ENCODE results near the gene DLL4. TPM values are rescaled to one million over a fixed set of nuclear protein-coding genes. Genes with fewer than 3 reads are reported as not detected.
"Not testable (repeated sequence)": the region's sequence is repeated elsewhere in the genome, so short reads cannot be mapped to it uniquely, and the experiment has no call there.

DLL4 gene
- total and polyA plus RNA-seq, 3 experiments from 2014 or later, result not detected

DNA sequence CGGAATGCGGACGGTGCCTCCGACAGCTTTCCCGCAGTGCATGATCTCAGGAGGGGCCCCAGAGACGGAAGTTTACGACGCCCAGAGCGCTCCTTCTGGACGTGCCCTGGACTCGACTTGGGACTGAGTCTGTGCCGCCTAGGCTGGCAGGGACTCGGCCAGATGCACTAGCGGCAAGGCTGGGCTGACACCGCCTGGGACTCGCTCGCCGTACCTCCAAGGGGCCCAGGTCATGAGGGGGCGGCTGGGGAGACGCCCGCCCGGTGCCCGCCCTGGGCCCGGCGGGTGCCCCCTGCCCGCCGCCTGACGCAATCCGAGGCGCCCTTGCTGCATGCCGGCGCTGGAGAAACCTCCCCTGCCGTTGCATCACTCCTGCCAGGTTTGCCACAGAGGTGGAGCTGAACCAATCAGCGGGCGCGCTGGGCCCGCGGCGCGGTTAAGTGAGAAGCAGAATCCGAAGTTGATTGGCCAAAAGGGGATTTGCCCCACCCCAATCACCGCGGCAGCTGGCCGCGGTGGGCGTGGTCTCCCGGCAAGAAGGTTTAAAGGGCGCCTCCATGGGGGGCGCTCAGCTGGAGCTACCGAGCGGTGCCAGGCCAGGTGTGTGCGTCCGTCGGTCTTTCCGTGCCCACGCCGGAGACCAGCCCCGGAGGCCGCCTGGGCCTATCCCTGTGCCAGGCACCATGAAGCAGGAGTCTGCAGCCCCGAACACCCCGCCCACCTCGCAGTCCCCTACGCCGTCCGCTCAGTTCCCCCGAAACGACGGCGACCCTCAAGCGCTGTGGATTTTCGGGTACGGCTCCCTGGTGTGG, 24.0 kb downstream of the DLL4 start, which contains the start of gene CHAC1:
CHAC1 (plus strand) TSS at position 571 of the 812 bp plus-strand sequence; CDS start at position 684, 113 bp downstream.
- Histone ChIP-seq H3K27ac (ENCODE audit: low read depth, low read length) (peak within 1 kb of the TSS; percentile 61), H3K36me3 (ENCODE audit: insufficient read depth, low read length) (no peaks in the 10 kb centered on the region), H3K4me1 (ENCODE audit: insufficient read depth, low read length) (peaks cover 16% of the 10 kb centered on the region), H3K27me3 (ENCODE audit: insufficient read depth, low read length, poor library complexity, severe bottlenecking) (no peaks in the 10 kb centered on the region), H3K9me3 (ENCODE audit: low read length) (no peaks in the 10 kb centered on the region), H3K4me3 (ENCODE audit: low read length) (peak within 1 kb of the TSS; percentile 86)
- Mint-ChIP-seq H3K27me3 (peaks cover 3 to 5% of the 10 kb centered on the region in 2 donors), H3K36me3 (peaks cover 0 to 3% (median 0%) of the 10 kb centered on the region in 3 donors), H3K4me3 (peak within 1 kb of the TSS; percentile 89 to 96 (median 92)), H3K9me3 (no peaks in the 10 kb centered on the region), H3K27ac (peak within 1 kb of the TSS; percentile 61 to 89 (median 72)), H3K4me1 (peaks cover 11 to 20% (median 12%) of the 10 kb centered on the region in 3 donors)
- peak; percentile 89 to 96 (median 93) for DNase-seq
- CTCF ChIA-PET, result interaction anchor here (0.8 to 4.0 kb wide), 5 partner anchors 9 to 49 kb away, joined by 3 to 35 read pairs (median 7); no protein-coding TSS in a partner anchor
- POLR2A ChIA-PET, result interaction anchor here (0.8 to 2.8 kb wide), 3 partner anchors 11 to 164 kb away, joined by 3 to 24 read pairs (median 5); no protein-coding TSS in a partner anchor

DNA sequence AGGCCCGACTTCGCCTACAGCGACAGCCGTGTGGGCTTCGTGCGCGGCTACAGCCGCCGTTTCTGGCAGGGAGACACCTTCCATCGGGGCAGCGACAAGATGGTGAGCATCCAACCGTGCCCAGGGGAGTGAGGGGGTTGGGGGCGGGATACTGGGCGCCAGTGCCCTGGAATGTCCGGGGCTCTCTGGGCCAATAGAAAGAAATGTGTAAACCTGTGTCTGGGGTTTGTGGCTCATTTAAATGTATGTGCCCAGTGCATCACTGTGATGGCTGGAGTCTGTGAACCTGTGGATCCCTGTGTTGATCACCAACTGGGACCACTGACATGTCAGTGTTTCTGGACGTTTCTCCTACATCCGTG, 24.6 kb downstream of the DLL4 start:
- Histone ChIP-seq H3K4me3 (ENCODE audit: low read length) (peak overlapping the region; percentile 86), H3K9me3 (ENCODE audit: low read length) (no peaks in the 10 kb centered on the region), H3K27me3 (ENCODE audit: insufficient read depth, low read length, poor library complexity, severe bottlenecking) (no peaks in the 10 kb centered on the region), H3K4me1 (ENCODE audit: insufficient read depth, low read length) (peaks cover 16% of the 10 kb centered on the region), H3K27ac (ENCODE audit: low read depth, low read length) (no peak overlapping the region), H3K36me3 (ENCODE audit: insufficient read depth, low read length) (no peaks in the 10 kb centered on the region)
- ChIA-PET CTCF (interaction anchor here (0.8 to 4.0 kb wide), 6 partner anchors 11 to 59 kb away, joined by 3 to 35 read pairs (median 10); partner anchors contain the start of gene VPS18), POLR2A (interaction anchor here (0.8 to 2.8 kb wide), 3 partner anchors 11 to 163 kb away, joined by 3 to 24 read pairs (median 5); no protein-coding TSS in a partner anchor)
- peaks cover 3 to 7% of the 10 kb centered on the region in 2 donors for H3K27me3 Mint-ChIP-seq
- peak overlapping the region; percentile 89 to 96 (median 92) for H3K4me3 Mint-ChIP-seq
- no peaks in the 10 kb centered on the region for H3K9me3 Mint-ChIP-seq
- peak overlapping the region in 7 of 8 donors; percentile 4 to 89 (median 68) for H3K27ac Mint-ChIP-seq
- no peak for DNase-seq
- H3K36me3 Mint-ChIP-seq, result peaks cover 0 to 3% (median 0%) of the 10 kb centered on the region in 3 donors
- peaks cover 11 to 20% (median 12%) of the 10 kb centered on the region in 3 donors for H3K4me1 Mint-ChIP-seq

DNA sequence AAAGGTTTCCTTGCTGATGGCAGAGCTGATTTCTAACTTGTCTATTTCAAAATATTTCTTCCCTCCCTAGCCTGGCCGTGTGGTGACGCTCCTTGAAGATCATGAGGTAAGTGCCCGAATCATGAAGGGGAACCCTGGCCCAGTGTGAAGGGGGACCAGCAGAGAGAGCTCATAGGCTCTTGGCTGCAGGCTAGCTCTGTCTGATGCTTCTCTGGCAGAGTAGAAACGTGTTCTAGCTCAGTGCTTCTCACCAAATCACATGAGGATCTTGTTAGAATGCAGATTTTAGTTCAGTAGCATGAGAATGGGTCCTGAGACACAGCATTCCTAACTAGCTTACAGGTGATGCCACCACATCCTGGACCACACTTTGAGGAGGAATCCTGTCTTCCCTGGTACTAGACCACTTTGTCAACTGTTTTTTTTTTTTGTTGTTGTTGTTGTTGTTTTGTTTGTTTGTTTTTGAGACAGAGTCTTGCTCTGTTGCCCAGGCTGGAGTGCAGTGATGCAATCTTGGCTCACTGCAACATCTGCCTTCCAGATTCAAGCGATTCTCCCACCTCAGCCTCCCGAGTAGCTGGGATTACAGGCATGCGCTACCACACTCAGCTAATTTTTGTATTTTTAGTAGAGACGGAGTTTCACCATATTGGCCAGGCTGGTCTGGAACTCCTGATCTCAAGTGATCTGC, 25.2 kb downstream of the DLL4 start:
- H3K27ac ChIP-seq (ENCODE audit: low read depth, low read length); DNase-seq; H3K9me3 ChIP-seq (ENCODE audit: low read length); H3K36me3 Mint-ChIP-seq; H3K36me3 ChIP-seq (ENCODE audit: insufficient read depth, low read length); H3K27me3 Mint-ChIP-seq; H3K27me3 ChIP-seq (ENCODE audit: insufficient read depth, low read length, poor library complexity, severe bottlenecking); POLR2A ChIA-PET; H3K9me3 Mint-ChIP-seq: not testable (repeated sequence)
- CTCF ChIA-PET, result interaction anchor here (0.8 to 2.7 kb wide), 4 partner anchors 11 to 60 kb away, joined by 3 to 14 read pairs (median 10); partner anchors contain the start of gene VPS18
- H3K4me3 ChIP-seq (ENCODE audit: low read length), result peak overlapping the region; percentile 86
- H3K4me1 ChIP-seq (ENCODE audit: insufficient read depth, low read length), result peaks cover 16% of the 10 kb centered on the region
- Mint-ChIP-seq H3K4me1 (peaks cover 11 to 20% (median 12%) of the 10 kb centered on the region in 3 donors), H3K4me3 (peak overlapping the region; percentile 89 to 96 (median 92)), H3K27ac (peak overlapping the region in 6 of 8 donors; percentile 33 to 89 (median 58))

DNA sequence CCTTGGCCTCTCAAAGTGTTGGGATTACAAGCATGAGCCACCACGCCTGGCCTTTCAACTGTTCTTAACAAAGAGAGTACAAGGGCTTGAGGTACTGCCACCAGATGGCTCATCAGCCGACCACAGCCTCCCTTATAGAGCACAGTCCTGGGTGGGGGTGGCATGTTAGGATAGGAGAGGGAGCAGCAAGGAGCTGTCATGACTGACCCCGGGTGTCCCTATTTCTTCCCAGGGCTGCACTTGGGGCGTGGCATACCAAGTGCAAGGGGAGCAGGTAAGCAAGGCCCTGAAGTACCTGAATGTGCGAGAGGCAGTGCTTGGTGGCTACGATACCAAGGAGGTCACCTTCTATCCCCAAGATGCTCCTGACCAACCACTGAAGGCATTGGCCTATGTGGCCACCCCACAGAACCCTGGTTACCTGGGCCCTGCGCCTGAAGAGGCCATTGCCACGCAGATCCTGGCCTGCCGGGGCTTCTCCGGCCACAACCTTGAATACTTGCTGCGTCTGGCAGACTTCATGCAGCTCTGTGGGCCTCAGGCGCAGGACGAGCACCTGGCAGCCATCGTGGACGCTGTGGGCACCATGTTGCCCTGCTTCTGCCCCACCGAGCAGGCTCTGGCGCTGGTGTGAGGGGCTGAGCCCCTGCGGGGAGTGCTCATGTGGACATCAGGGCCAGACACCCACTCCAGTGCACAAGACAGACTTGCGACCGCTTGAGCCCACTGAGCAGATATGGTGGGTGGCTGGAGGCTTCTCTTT, 26.2 kb downstream of the DLL4 start:
- POLR2A ChIA-PET, result interaction anchor here (0.5 kb wide), 1 partner anchor 16 kb away, joined by 3 read pairs; no protein-coding TSS in a partner anchor

DNA sequence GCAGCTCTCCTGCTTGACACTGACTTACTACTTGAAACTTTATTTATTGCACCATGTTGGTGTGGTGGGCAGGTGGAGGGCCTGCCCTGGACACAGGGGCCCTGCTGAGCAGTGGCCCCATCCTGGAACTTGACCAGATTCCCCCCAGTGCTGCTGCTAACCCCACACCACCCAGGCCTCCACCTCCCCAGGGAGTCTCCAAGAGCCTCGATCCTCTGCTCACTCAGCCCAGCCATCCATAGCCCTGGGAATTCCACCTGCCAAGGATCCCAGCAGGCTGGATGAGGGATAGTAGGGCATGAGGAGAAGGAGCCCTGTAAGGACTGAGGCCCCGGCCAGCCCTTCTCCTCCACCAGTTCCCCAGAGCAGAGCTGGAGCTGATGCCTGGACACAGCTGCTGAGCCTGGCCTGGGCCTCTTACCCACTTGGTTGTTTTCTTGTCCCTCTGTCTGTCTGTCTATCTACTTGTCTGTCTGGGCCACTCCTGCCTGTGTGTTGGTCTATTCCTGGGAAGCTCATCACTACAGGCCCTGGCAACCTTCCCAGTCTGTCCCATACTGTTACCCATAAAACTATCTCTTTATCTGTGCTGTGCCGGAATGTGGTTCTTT, 26.9 kb downstream of the DLL4 start:
- DNase-seq, result no peak
- Mint-ChIP-seq H3K4me3 (peak overlapping the region in 3 of 7 donors; percentile 1 to 72 (median 43)), H3K9me3 (no peaks in the 10 kb centered on the region), H3K4me1 (peaks cover 11 to 20% (median 12%) of the 10 kb centered on the region in 3 donors), H3K27me3 (peaks cover 8 to 10% of the 10 kb centered on the region in 2 donors), H3K36me3 (peaks cover 0 to 3% (median 0%) of the 10 kb centered on the region in 3 donors), H3K27ac (peak overlapping the region in 2 of 8 donors; percentile 4 to 55)
- ChIA-PET POLR2A (no interaction called here), CTCF (interaction anchor here (2.4 kb wide), 1 partner anchor 14 kb away, joined by 14 read pairs; no protein-coding TSS in a partner anchor)
- Histone ChIP-seq H3K4me3 (ENCODE audit: low read length) (no peak overlapping the region), H3K4me1 (ENCODE audit: insufficient read depth, low read length) (peaks cover 16% of the 10 kb centered on the region), H3K9me3 (ENCODE audit: low read length) (no peaks in the 10 kb centered on the region), H3K27me3 (ENCODE audit: insufficient read depth, low read length, poor library complexity, severe bottlenecking) (no peaks in the 10 kb centered on the region), H3K36me3 (ENCODE audit: insufficient read depth, low read length) (no peaks in the 10 kb centered on the region), H3K27ac (ENCODE audit: low read depth, low read length) (no peak overlapping the region)

More for the DNA sequence above, 26.2 kb downstream of the DLL4 start:
- CTCF ChIA-PET, result interaction anchor here (1.5 to 2.7 kb wide), 3 partner anchors 13 to 61 kb away, joined by 5 to 14 read pairs (median 14); partner anchors contain the start of gene VPS18
- Mint-ChIP-seq H3K36me3 (peaks cover 0 to 3% (median 0%) of the 10 kb centered on the region in 3 donors), H3K27me3 (peaks cover 8% of the 10 kb centered on the region in 2 donors), H3K9me3 (no peaks in the 10 kb centered on the region), H3K4me3 (peak overlapping the region in 4 of 7 donors; percentile 19 to 92 (median 67)), H3K27ac (no peak overlapping the region), H3K4me1 (peaks cover 11 to 20% (median 12%) of the 10 kb centered on the region in 3 donors)
- no peak overlapping the region for H3K27ac ChIP-seq (ENCODE audit: low read depth, low read length)
- no peaks in the 10 kb centered on the region for H3K9me3 ChIP-seq (ENCODE audit: low read length)
- no peak for DNase-seq
- H3K36me3 ChIP-seq (ENCODE audit: insufficient read depth, low read length), result no peaks in the 10 kb centered on the region
- peaks cover 16% of the 10 kb centered on the region for H3K4me1 ChIP-seq (ENCODE audit: insufficient read depth, low read length)
- no peaks in the 10 kb centered on the region for H3K27me3 ChIP-seq (ENCODE audit: insufficient read depth, low read length, poor library complexity, severe bottlenecking)
- H3K4me3 ChIP-seq (ENCODE audit: low read length), result no peak overlapping the region

DNA sequence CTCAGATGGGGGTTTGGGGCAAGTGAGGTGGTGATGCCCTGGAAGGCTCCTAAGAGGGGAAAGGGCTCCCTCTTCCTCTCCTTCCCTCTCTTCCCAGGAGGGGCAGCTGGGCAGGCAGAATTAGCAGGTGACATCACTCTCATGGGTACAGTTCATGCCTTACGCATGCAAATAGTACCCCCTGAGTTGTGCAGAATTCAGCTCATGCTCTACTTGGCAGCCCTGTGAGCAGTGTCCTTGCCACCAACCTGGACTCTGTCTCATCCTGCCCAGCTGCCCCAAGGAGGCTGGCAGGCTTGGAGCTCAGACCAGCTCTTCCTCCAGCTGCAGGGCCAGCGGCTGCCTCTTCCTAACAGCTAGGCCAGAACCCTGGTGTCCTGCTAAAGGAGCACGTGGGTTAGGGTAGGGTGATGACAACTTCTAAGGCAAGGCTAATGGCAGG, 27.4 kb downstream of the DLL4 start:
- CTCF ChIA-PET, result no interaction called here

More for the DNA sequence above, 27.4 kb downstream of the DLL4 start:
- Mint-ChIP-seq H3K4me1 (peaks cover 11 to 20% (median 12%) of the 10 kb centered on the region in 3 donors), H3K27me3 (peaks cover 8 to 9% of the 10 kb centered on the region in 2 donors), H3K4me3 (peak overlapping the region in 2 of 7 donors; percentile 1 to 72), H3K27ac (peak overlapping the region in 1 of 8 donors; percentile 4), H3K36me3 (peaks cover 0 to 3% (median 0%) of the 10 kb centered on the region in 3 donors), H3K9me3 (no peaks in the 10 kb centered on the region)
- POLR2A ChIA-PET, result no interaction called here
- no peak overlapping the region for H3K4me3 ChIP-seq (ENCODE audit: low read length)
- H3K4me1 ChIP-seq (ENCODE audit: insufficient read depth, low read length), result peaks cover 16% of the 10 kb centered on the region
- DNase-seq, result no peak
- no peak overlapping the region for H3K27ac ChIP-seq (ENCODE audit: low read depth, low read length)
- no peaks in the 10 kb centered on the region for H3K36me3 ChIP-seq (ENCODE audit: insufficient read depth, low read length)
- H3K27me3 ChIP-seq (ENCODE audit: insufficient read depth, low read length, poor library complexity, severe bottlenecking), result no peaks in the 10 kb centered on the region
- no peaks in the 10 kb centered on the region for H3K9me3 ChIP-seq (ENCODE audit: low read length)
